Fibroblast of upper back skin (primary cell): ENCODE results near the gene TBL3.

ENCODE experiments used
- DNase-seq: peaks from one replicate; pipeline ENCODE4 v3.0.0-alpha.2; 2013

TBL3 gene

DNA sequence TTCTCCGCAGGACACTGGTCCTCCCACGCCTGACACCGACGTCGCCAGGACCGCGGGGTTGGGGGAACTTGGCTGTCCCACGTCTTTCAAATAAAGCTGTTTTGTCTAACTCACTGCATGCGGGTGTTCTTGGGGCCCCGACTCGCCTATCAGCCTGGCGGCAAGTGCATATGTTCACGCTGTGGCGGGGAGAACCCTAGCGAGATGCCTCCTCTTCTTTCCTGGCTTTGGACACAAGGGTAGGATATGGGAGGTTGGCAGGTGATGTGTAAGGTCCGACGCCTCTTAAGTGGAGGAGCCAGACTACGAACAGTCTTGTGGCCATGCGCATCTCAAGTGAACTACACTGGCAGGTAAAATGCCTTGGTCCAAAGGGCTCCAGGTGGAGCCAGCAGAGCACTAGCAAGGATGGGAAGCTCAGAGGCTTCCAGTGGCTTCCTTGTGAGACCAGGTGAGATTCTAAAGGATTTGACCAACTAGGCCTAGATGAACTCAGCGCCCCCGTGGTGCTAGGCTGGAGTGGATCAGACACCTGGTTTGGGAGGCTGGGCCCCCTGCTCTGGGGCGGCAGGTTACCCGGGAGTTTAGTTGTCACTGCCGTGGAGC, 6.4 kb upstream of the TBL3 start:
- no peak for DNase-seq

DNA sequence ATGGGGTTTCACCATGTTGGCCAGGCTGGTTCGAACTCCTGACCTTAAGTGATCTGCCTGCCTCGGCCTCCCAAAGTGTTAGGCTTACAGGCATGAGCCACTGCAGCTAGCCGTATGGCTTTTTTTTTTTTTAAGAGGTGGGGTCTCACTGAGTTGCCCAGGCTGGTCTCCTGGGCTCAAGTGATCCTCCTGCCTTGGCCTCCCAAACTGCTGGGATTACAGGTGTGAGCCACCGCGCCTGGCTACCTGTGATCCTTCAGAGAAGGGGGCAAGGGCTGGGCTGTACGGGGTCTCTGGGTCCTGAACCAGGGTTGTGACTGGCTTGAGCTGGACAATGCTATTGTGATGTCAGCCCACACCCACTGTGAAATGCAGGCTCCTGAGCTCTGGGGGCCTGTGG, 5.4 kb upstream of the TBL3 start, which contains the start of gene RNF151:
Gene RNF151 (plus strand): TSS at position 397 of the 400 bp plus-strand sequence. CDS start 26 bp downstream, outside the sequence.
- DNase-seq = no peak

DNA sequence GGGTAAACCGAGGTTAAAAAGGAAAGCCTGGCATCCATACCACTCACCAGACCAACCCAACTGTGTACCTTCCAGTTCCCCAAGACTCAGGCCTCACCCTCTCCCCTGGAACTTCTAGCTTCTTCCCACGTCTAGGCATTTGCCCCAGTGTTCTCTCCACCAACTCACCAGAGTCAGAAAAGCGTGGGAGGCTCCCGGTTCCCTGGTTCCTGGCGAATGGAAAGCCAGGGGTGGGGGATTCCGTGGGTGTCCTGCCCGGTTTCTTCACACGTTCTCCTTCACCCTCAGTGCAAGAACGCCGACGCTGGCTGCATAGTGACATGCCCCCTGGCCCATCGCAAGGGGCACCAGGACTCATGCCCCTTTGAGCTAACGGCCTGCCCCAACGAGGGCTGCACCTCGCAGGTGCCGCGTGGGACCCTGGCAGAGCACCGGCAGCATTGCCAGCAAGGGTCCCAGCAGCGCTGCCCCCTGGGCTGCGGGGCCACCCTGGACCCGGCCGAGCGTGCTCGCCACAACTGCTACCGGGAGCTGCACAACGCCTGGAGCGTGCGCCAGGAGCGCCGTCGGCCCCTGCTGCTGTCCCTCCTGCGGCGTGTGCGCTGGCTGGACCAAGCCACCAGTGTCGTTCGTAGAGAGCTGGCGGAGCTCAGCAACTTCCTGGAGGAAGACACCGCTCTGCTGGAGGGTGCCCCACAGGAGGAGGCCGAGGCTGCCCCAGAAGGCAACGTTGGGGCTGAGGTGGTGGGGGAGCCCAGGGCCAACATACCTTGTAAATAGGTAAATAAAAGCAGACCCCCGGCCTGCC, 3.5 kb upstream of the TBL3 start:
- DNase-seq = no peak

DNA sequence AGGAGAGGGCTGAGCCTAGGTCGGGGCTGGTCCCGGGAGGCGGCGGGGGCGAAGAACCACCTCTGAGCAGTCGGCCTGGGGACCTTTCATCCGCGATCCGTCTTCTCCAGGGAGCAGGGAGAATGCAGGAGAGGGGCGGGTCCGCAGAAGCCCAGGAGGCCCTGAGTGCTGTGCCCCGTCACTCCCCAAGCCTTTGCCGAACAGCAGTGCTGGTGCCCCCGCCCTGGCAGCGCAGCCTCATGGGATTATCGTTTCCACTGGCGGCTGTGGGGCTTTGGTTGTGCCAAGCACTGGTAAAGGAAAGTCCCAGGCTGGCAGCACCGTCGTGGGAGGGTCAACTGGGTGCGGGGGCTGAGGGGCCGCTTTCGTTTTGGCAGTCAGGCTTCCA, 631 bp downstream of the TBL3 start:
- no peak for DNase-seq

DNA sequence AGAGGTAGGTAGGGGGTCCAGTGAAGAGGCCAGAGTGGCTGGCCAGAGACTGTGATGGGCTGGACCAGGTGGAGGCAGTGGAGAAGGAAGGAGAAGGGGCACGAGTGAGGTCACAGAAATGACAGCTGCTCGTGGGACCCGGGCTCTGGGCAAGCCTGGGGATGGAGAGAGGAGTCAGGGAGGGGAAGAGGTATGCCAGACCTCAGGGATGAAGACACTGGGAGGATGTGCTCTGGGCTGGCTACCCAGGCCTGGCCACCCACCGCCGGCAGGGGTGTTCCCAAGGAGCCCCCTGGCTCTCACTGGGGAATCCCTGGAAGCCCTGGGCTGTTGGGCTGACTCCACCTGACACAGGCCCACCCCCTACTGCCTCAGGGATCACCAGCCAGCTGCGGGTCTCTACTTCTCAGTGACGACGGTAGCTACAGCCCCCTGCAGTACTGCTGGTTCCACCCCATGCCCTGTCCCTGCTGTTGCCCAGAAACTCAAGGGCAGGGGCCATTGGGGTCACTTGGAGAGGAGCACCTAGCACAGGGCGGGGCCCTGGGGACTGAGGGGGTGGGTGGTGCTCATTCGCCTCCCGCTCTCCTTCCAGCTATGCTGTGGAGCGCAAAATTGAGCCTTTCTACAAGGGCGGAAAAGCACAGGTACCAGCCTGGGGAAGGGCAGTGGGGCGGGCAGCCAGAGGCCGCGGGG, 1.8 kb downstream of the TBL3 start:
- no peak for DNase-seq

DNA sequence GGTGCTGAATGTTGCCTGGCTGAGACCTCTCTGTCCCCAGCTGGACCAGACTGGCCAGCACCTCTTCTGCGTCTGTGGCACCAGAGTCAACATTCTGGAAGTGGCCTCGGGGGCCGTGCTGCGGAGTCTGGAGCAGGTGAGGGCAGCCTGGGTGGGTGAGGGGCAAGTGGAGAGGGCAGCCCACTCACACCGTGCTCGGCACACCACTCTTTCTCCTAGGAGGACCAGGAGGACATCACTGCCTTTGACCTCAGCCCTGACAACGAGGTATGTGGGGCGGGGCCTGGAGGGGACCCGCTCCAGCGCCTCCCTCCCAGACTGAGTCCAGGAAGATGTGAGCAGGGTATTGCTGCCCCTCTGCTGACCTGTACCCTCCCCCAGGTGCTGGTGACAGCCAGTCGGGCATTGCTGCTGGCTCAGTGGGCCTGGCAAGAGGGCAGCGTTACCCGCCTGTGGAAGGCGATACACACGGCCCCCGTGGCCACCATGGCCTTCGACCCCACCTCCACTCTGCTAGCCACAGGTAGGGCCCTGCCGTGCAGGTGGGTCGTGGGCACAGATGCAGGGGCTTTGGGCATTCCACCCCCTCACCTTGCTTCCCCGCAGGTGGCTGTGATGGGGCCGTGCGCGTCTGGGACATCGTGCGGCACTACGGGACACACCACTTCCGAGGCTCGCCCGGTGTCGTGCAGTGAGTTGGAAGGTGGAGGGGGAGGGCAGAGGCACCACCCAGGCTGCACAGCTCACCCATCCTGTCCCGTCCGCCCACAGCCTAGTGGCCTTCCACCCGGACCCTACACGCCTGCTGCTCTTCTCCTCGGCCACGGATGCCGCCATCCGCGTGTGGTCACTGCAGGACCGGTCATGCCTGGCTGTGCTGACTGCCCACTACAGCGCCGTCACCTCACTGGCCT, 2.6 kb downstream of the TBL3 start:
- no peak for DNase-seq

DNA sequence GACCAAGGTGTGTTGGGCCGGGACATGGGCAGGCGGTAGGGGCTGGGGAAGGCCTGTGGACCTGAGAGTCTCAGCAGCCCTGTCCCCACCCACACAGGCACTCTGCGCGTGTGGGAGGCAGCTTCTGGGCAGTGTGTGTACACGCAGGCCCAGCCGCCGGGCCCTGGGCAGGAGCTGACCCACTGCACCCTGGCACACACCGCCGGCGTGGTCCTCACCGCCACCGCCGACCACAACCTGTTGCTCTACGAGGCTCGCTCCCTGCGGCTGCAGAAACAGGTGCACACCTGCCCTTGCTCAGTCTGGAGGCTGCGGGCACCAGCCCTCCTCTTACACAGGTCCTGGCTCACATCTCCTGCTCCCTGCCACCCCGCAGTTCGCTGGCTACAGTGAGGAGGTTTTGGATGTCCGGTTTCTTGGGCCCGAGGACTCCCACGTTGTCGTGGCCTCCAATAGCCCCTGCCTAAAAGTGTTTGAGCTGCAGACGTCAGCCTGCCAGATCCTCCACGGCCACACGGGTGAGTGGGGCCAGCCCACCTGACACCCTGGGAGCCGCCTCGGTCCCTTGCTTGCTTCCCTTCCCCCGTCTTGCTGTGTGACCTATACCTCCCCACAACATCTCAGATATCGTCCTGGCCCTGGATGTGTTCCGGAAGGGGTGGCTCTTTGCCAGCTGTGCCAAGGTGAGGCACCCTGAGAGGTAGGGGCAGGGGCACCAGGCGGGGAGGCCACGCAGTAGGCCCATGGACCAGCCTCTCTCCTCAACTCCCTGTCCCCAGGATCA, 3.8 kb downstream of the TBL3 start:
- no peak for DNase-seq

DNA sequence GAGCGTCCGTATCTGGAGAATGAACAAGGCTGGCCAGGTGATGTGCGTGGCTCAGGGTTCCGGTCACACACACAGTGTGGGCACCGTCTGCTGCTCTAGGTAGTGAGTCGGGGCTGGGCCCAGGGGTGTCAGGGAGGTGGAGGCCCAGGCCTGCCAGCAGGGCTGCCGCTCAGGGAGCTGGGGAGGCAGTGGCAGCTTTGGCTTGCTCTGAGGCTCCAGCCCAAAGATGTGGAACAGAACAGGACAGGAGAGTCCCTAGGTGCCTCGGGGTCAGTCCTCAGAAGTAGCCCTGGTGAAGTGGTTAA, 4.3 kb downstream of the TBL3 start:
- no peak for DNase-seq

DNA sequence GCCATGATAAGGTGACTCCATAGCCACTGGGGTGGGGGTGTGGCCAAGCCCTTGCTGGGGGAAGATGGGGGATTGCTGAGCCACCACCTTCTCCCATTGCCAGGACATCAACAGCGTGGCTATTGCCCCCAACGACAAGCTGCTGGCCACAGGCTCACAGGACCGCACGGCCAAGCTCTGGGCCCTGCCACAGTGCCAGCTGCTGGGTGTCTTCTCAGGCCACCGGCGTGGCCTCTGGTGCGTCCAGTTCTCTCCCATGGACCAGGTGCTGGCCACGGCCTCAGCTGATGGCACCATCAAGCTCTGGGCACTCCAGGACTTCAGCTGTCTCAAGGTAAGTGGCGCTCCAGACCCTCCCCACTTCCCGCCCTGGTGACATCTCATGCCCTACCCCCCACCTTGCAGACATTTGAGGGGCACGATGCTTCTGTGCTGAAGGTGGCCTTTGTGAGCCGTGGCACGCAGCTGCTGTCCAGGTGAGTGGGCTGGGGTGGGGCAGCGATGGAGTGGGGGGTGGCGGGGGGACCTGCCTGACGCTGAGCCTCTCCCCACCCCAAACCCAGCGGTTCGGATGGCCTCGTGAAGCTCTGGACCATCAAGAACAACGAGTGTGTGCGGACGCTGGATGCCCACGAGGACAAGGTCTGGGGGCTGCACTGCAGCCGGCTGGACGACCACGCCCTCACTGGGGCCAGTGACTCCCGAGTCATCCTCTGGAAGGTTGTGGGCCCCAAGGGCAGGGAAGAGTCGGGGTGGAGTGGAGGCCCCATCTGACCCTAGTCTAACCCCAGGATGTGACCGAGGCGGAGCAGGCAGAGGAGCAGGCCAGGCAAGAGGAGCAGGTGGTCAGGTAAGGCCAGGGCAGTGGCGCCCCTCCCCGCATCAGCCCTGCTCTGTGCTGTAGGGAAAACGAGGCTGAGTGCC, 5.4 kb downstream of the TBL3 start:
- DNase-seq = no peak

DNA sequence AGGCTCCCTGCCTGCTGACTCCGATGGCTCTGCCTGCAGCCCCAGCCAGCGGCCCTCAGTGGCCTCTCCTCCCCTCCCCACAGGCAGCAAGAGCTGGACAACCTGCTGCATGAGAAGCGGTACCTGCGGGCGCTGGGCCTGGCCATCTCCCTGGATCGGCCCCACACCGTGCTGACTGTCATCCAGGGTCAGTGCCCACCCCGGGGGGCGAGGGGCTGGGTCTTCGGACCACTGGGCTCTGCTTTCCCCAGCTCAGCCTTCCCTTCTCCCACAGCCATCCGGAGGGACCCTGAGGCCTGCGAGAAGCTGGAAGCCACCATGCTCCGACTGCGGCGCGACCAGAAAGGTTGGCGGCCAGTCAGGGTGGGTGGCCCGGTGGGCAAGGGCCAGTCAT, 6.0 kb downstream of the TBL3 start:
- no peak for DNase-seq

DNA sequence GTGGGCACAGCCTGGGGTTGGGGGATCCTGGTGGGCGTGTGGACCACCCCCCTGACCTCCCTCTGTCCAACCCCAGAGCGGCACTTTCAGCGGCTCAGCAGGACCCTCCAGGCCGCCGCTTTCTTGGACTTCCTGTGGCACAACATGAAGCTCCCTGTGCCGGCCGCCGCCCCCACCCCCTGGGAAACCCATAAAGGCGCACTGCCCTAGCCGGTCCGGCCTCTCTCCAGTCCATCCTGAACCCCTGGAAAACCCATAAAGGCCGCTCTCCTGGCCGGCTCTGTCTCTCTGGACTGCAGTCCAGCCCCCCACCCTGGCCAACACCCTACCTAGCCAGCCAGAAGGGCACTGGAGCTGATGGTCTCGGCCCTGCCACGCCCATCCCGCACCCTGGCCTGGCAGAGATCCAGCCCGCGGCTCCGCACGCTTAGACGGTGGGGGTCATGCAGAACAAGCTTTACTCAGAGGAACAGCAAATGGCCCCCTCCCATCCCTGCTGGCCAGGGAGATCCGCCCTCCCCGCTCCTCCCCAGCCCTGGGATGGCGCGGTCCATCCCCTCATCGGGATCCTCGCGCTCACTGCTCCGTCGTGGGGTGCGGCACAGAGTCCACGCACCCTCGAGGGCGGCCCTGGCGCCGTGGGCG, 6.7 kb downstream of the TBL3 start:
- no peak for DNase-seq

DNA sequence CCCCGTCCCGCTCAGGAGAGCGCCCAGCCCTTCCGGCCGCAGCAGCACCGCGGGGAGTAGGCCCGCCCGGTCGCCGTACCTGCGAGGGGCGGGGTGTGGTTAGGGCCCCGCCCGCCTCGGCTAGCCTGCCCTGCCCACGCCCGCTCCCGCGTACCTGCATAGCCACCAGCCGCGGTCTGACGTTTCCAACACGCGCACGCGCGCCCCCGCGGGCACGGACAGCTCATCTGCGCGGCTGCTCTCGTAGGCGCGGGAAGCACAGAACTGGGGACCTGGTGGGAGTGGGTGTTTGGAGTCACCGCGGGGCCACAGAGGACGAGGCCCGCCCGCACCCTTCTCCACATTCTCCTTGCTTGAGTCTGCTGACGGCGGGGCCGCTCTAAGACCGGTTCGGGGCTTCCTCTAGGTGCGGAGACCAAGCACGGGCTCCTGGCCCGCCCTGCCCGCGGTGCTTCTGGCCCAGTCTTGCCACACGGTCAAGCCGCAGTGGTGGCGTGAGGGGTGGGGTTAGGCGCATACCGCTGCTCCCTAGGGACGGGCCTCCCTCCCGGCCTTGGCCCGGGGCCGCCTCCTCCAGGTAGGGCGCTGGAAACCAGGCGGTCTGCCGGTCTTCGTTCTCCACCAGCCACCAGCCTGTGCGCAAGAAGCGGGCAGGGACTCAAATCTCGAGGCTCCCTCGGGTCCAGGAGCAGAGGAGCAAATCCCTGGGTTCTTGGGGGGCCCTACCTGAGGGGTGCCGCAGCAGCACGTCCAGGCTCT, 7.6 kb downstream of the TBL3 start:
- DNase-seq = no peak

DNA sequence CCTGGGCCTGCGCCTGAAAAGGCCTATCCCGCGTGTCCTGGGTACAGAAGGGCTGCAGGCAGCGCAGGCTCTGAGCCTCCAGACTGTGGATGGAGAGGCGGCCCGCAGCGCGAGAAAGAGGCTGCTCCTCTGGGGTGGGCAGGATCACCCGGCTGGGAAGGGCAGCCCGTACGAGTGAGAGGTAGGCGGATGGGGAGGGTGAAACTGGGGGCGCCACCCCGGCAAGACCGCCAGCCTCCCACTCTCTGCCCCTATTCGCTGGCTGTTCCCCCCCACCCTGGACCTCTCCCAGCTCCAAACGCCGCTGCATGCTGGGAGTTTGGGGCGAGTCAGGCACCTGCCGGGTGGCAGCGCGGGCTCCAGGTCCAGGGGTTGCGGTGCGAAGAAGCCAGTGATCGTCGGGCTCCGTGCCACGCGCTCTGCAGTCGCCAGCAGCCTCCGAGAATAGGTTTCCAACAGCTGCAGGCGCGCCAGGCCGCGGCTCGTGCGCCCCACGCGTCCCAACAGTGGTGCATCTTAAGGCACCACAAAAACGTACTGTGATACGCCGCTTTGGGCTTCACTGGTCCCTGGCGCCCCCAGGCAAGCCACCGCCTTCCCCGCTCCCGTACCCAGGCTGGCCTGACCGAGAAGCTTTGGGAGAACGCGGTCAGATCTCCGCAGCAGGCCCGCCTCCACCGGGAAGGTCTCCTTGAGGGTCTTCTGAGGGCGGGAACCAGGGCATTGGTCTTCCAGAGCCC, 8.3 kb downstream of the TBL3 start:
- DNase-seq = no peak

DNA sequence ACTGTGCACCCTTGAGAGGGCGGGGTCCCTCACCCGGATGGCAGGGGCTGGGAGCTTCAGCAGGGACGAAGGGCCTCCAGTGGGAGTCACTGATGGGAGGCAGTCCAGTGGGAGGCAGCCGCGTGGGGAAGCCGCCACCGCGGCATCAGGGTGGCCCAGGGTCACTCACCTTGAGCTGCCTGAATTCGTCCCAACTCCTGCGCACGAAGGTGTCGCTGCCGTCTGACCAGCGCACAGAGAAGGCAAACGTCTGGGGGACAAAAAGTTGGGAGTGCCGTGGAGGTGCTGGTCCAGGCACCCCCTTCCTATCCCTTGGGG, 8.9 kb downstream of the TBL3 start:
- DNase-seq = no peak

DNA sequence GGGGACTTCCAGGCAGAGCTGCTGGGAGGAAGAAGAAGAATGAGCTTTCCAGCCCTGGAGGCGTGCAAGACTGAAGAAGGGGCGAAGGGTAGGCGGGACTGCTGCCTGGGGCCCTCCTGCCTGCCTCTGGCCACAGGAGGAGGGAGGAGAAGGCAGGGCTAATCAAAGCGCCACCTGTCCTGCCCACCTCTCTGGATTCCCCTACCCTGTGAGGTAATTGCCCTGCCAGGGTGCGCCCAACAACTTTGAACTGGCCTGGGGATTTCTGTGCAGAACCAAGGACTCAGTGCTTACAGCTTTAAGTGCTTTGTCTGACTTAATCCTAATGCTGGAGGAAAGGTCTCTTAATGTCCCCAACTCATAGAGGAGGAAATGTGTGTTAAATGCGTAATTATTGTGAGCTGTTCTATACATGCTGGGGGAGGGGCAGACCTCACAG, 9.6 kb downstream of the TBL3 start, which contains the start of gene NOXO1:
Gene NOXO1 (minus strand): TSS at position 72 of the 439 bp plus-strand sequence. CDS start 290 bp downstream, outside the sequence.
- DNase-seq = no peak

DNA sequence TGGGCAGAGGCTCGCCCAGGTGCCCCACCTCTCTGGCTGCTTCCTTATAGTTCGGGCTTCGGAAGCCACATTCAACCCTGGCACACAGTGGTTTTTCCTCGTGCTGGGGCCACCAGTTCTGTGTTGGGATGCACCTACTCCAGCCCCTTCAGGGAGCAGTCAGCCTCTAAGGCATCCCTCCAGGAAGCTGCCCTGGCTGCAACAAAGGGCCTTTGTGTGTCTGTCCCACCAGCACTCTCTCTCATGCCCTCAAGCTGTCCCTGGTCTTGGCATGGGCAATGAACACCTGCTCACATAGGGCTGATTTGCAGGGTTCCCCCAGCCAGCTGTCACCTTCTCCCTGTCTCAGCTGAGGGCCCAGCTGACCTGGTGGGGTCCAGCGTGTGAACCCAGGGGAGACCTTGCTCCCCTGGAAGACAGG, 10.2 kb downstream of the TBL3 start:
- DNase-seq = no peak

DNA sequence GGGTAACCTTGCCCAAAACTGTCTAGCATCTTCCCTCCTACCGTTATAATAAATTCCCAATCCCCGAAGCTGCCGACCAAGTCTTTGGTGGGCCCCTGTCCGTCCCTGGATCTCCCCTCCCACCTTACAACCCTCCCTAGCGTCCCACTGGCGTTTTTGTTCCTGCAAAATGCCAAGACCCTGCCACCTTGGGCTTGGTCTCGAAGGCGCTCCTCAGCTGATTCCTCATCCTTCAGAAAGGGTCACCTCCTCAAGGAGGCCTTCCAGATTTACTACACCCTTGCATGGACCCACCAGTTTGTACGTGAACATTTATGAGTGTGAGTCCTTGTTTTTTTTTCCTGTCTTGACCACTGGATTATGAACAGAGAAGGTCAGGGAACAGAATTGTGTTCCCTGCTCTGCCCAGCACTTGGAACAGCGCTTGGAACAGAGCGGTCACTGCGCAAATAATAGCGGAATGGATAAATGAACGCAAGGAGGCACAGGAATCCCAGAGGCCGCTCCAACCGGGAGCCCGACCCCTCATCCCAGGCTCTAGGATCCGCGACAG, 11.2 kb downstream of the TBL3 start:
- DNase-seq = no peak

DNA sequence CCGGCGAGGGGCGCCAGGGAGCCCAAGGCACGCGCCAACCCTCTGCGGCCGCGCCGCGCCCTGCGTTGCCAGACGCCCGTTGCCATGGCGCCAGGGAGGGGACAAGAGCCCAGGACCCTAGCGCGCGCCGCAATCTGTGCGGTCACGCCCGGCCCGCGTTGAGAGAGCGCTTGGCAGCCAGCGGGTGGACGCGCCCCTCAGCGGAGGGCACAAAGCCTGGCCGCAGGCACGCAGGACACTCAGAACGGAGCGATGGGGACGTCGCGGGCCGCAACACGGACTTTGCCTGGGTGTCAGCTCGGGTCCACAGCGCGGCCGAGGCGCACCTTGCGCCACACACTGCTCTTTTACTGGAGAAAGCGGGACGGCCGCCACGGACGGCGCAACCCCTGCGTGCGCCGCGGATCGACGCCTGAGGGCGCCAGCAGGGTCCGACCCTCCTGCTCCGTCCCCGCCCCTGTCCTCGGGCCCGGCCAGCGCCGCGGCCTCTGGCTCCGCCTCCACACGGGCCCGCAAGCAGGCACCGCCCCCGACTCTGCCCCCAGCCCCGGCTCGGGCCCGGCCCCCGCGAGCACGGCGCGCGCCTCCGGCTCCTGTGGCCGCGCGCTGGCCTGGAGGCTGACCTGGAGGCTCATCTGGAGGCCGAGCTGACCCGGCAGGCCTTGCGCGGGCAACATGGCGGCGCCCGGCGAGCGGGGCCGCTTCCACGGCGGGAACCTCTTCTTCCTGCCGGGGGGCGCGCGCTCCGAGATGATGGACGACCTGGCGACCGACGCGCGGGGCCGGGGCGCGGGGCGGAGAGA, 11.9 kb downstream of the TBL3 start, which contains the start of gene GFER:
Gene GFER (plus strand): TSS at position 650 of the 803 bp plus-strand sequence. CDS start 26 bp downstream, at position 676.
- DNase-seq = peak; percentile 89
